HepG2 (cell line): ENCODE results near the gene CEP83. TPM values are rescaled to one million over a fixed set of nuclear protein-coding genes. Genes with fewer than 3 reads are reported as not detected.

ENCODE experiments used
- ATAC-seq: fragments of 200-7000 bp; cut with Tn5 transposase; 3 replicates; pipeline ENCODE4 v1.9.1; 2020; ENCODE audit warnings: mild to moderate bottlenecking, moderate library complexity
- BruUV-seq: library from RNA; stranded (reverse); fragments of 400-500 nt; replicated peaks from 2 replicates; lab custom pipeline; 2021; lab: Mats Ljungman, UMichigan
- CTCF ChIA-PET: fragments of 300-600 bp; formaldehyde crosslinking; extraction: SDS; loops from one replicate; lab custom pipeline; 2021; ENCODE audit warnings: low total read pairs, inconsistent platforms, low intra/inter-chr PET ratio; lab: Yijun Ruan, JAX
- POLR2A ChIA-PET: fragments of 350-600 bp; sonication (Branson Sonifier 250); formaldehyde crosslinking; loops from one replicate; lab custom pipeline; 2020; ENCODE audit warnings: antibody characterized with exemption, inconsistent platforms; lab: Yijun Ruan, JAX
- DNase-seq: peaks from one replicate; pipeline ENCODE4 v3.0.0-alpha.2; 2015; ENCODE audit warnings: low spot score
- FAIRE-seq: peaks from 3 replicates; lab custom pipeline; 2011; peaks lifted over from hg19 to GRCh38; lab: Jason Lieb, UNC
- H2AFZ ChIP-seq: one replicate; pipeline ENCODE4 v1.6.1; 2011; ENCODE audit warnings: low read length, inconsistent platforms
- H3K27ac ChIP-seq: fragments of 300-600 bp; 3 replicates; pipeline ENCODE4 v1.8.0; 2011; ENCODE audit warnings: mixed run types, mild to moderate bottlenecking, mixed read lengths, low read length, inconsistent platforms; ENCODE audit not compliant: insufficient read depth; ENCODE audit errors: extremely low read length
- H3K27me3 ChIP-seq, 2 experiments: fragments of 200-600 bp in 1 of 2; 2 replicates in 1 of 2; 3 replicates in 1 of 2; pipeline versions ENCODE4 v1.6.0 to v1.8.0; 2011; ENCODE audit warnings: low read length in 2 of 2, mild to moderate bottlenecking in 2 of 2, moderate library complexity in 2 of 2, inconsistent platforms in 1 of 2; ENCODE audit not compliant: insufficient read depth in 2 of 2, control insufficient read depth in 1 of 2
- H3K36me3 ChIP-seq, 2 experiments: fragments of 200-600 bp in 1 of 2; replicated peaks in 1 of 2; 2 replicates in 1 of 2; 3 replicates in 1 of 2; pipeline versions ENCODE4 v1.5.1 to v1.8.0; 2011; ENCODE audit warnings: low read length in 2 of 2, inconsistent platforms in 1 of 2; ENCODE audit not compliant: insufficient read depth in 2 of 2, control insufficient read depth in 1 of 2
- H3K4me1 ChIP-seq: 2 replicates; pipeline ENCODE4 v1.5.1; 2012; ENCODE audit warnings: low read length, inconsistent platforms; ENCODE audit not compliant: insufficient read depth
- H3K4me2 ChIP-seq: 2 replicates; pipeline ENCODE4 v1.6.0; 2011; ENCODE audit warnings: low read depth, low read length, inconsistent platforms
- H3K4me3 ChIP-seq, 3 experiments: fragments of 200-600 bp in 1 of 3; sonication (generic), shearing (Covaris generic) in 1 of 3; replicated peaks in 1 of 3; 2 replicates each; pipeline ENCODE4 v1.5.1; 2011 to 2016; ENCODE audit warnings: low read length in 3 of 3, inconsistent platforms in 2 of 3, low read depth in 2 of 3, mild to moderate bottlenecking in 2 of 3, control low read depth in 1 of 3, mixed read lengths in 1 of 3; ENCODE audit not compliant: insufficient read depth in 1 of 3
- H3K79me2 ChIP-seq: one replicate; pipeline ENCODE4 v1.6.1; 2011; ENCODE audit warnings: low read length, inconsistent platforms; ENCODE audit not compliant: insufficient read depth
- H3K9ac ChIP-seq: 2 replicates; pipeline ENCODE4 v1.6.0; 2011; ENCODE audit warnings: mild to moderate bottlenecking, low read depth, low read length, inconsistent platforms; ENCODE audit not compliant: insufficient read depth
- H3K9me3 ChIP-seq: 2 replicates; pipeline ENCODE4 v1.5.1; 2012; ENCODE audit warnings: mild to moderate bottlenecking, low read length
- H4K20me1 ChIP-seq: 2 replicates; pipeline ENCODE4 v1.6.0; 2011; ENCODE audit warnings: inconsistent platforms, mild to moderate bottlenecking, low read length, moderate library complexity; ENCODE audit not compliant: insufficient read depth
- FOXC1 ChIP-seq: sonication (generic); formaldehyde crosslinking; IDR thresholded peaks from 2 replicates; pipeline ENCODE4 v1.8.0; 2022; ENCODE audit warnings: mild to moderate bottlenecking, missing genetic modification reagents, borderline replicate concordance
- FOXP1 ChIP-seq, 2 experiments: fragments of 450-650 bp in 1 of 2; IDR thresholded peaks; 2 replicates each; pipeline ENCODE4 v1.6.1; 2017 to 2018; ENCODE audit warnings: antibody characterized with exemption in 1 of 2
- ISL2 ChIP-seq: sonication (generic); formaldehyde crosslinking; IDR thresholded peaks from 2 replicates; pipeline ENCODE4 v1.5.0; 2020; ENCODE audit warnings: missing genetic modification reagents
- KLF11 ChIP-seq: IDR thresholded peaks from 2 replicates; pipeline ENCODE4 v1.6.1; 2016; ENCODE audit warnings: missing compliant biosample characterization
- ONECUT2 ChIP-seq: sonication (generic); formaldehyde crosslinking; IDR thresholded peaks from 2 replicates; pipeline ENCODE4 v1.4.0; 2020; ENCODE audit warnings: missing genetic modification reagents
- RFXANK ChIP-seq: IDR thresholded peaks from 2 replicates; pipeline ENCODE4 v1.6.1; 2016
- TOPORS ChIP-seq: sonication (generic); formaldehyde crosslinking; IDR thresholded peaks from 2 replicates; pipeline ENCODE4 v1.8.0; 2023; ENCODE audit warnings: mild to moderate bottlenecking, missing genetic modification reagents
- XBP1 ChIP-seq: sonication (generic); formaldehyde crosslinking; IDR thresholded peaks from 2 replicates; pipeline ENCODE4 v1.5.0; 2020; ENCODE audit warnings: missing genetic modification reagents
- ZNF282 ChIP-seq: fragments of 450-650 bp; IDR thresholded peaks from 2 replicates; pipeline ENCODE4 v1.6.1; 2018; ENCODE audit not compliant: partially characterized antibody
- ZNF430 ChIP-seq: sonication (generic); formaldehyde crosslinking; IDR thresholded peaks from 2 replicates; pipeline ENCODE4 v1.9.0; 2021; ENCODE audit warnings: mild to moderate bottlenecking, missing genetic modification reagents
- ZNF567 ChIP-seq: sonication (generic); formaldehyde crosslinking; IDR thresholded peaks from 2 replicates; pipeline ENCODE4 v1.8.1; 2023; ENCODE audit warnings: mild to moderate bottlenecking, missing genetic modification reagents, borderline replicate concordance
- WGBS: methylation state at CpG from one replicate; pipeline ENCODE4 v1.1.6; 2017; ENCODE audit warnings: low lambda C conversion rate; 5-methylcytosine and 5-hydroxymethylcytosine counted together
- in situ Hi-C: cut with HindIII; loops from 2 replicates; pipeline ENCODE4 v1.10.0; 2017; ENCODE audit warnings: low pct_unique_long_range_greater_than_20kb; ENCODE audit not compliant: extremely low pct_ligation_motif_present
- intact Hi-C: fragments of 100-400 bp; cut with micrococcal nuclease; formaldehyde crosslinking; loops from one replicate; pipeline ENCODE4 v1.10.0; 2022; ENCODE audit not compliant: unreplicated experiment
- polyA plus RNA-seq, 8 experiments: library from polyadenylated mRNA; depleted of rRNA in 3 of 8; stranded (reverse) in 7 of 8; unstranded in 1 of 8; fragments of >200 nt; fragmentation: Illumina TruSeq in 4 of 8; extraction: Trizol in 4 of 8; gene quantifications; 2 replicates each; pipeline versions ENCODE4 v1.2.1 to v1.2.3, GENCODE V29; 2011 to 2016; ENCODE audit warnings: low read depth in 4 of 8, missing spikeins in 1 of 8, mixed read lengths in 1 of 8; ENCODE audit not compliant: insufficient read depth in 1 of 8
- total RNA-seq, 5 experiments: library from RNA; depleted of rRNA; stranded (reverse); fragments of >200 nt; fragmentation: Illumina TruSeq; extraction: Trizol; gene quantifications; 2 replicates each; pipeline ENCODE4 v1.2.3, GENCODE V29; 2016; ENCODE audit warnings: low read depth in 1 of 5

Gene CEP83
- total and polyA plus RNA-seq, 2 of the 13 experiments (the other 11 are each of a cell fraction or from before 2014, with no cell fraction given) = 6.2 to 19.2 TPM

- no peak for TF ChIP-seq XBP1 (CRISPR knock-in tag)
- TF ChIP-seq, all 625 proteins: peak for 0
These were observed 170.0 kb downstream of the CEP83 start (continued) for GRCh38 chr12:94289461-94290312.

- H3K4me1 ChIP-seq = no peaks in the 10 kb centered on the region
- H3K9me3 ChIP-seq = no peaks in the 10 kb centered on the region
- no peak overlapping the region for H3K4me3 ChIP-seq
- intact Hi-C loops (no loop called here), in situ Hi-C loops (no loop called here)
- H3K79me2 ChIP-seq = no peaks in the 10 kb centered on the region
- ATAC-seq (no peak), DNase-seq (no peak), FAIRE-seq (no peak)
- H3K9ac ChIP-seq = no peak overlapping the region
- peaks cover 7 to 21% of the 10 kb centered on the region in 2 experiments for H3K36me3 ChIP-seq
- over 99% methylated on average over 9 of the region's 10 CpGs for WGBS
- H2AFZ ChIP-seq = no peak overlapping the region
- no peaks in the 10 kb centered on the region for H4K20me1 ChIP-seq
- no peak overlapping the region for H3K27ac ChIP-seq
- TF ChIP-seq TOPORS (no peak), RFXANK (CRISPR knock-in tag) (no peak), ZNF282 (no peak), ZNF567 (CRISPR knock-in tag) (no peak), KLF11 (no peak), ISL2 (CRISPR knock-in tag) (no peak), FOXC1 (CRISPR knock-in tag) (no peak), ONECUT2 (CRISPR knock-in tag) (no peak), FOXP1 (IDR thresholded peaks at IDR 0.05) (no peak), FOXP1 (CRISPR knock-in tag; IDR thresholded peaks at IDR 0.05) (no peak), ZNF430 (CRISPR knock-in tag) (no peak)
- no TSS peak for BruUV-seq
- H3K4me2 ChIP-seq = no peak overlapping the region
- CTCF ChIA-PET = no interaction called here
- POLR2A ChIA-PET = no interaction called here
- no peaks in the 10 kb centered on the region for H3K27me3 ChIP-seq
These were observed 172.4 kb downstream of the CEP83 start for GRCh38 chr12:94287245-94287628.
